Sigmoid colon (tissue), 7 donors: ENCODE data around the gene TMEM63A. TPM values are rescaled to one million over a fixed set of nuclear protein-coding genes. Genes with fewer than 3 reads are reported as not detected.
"Not testable (repeated sequence)": the region's sequence is repeated elsewhere in the genome, so short reads cannot be mapped to it uniquely, and the experiment has no call there.

Experiments
- DNase-seq: peaks from one replicate; pipeline ENCODE4 v3.0.0-alpha.2; 2019
- H3K27ac ChIP-seq, 4 donors: fragments of 200-600 bp; sonication (generic); one replicate each; pipeline ENCODE4 v1.5.1; 2016 to 2019; ENCODE audit warnings: mild to moderate bottlenecking in 1 of 4
- H3K27me3 ChIP-seq, 3 donors: fragments of 200-600 bp; sonication (generic); one replicate each; pipeline ENCODE4 v1.5.1; 2019; ENCODE audit warnings: mild to moderate bottlenecking in 1 of 3
- H3K36me3 ChIP-seq, 4 donors: fragments of 200-600 bp; sonication (generic); one replicate each; pipeline ENCODE4 v1.5.1; 2016 to 2019
- H3K4me1 ChIP-seq, 4 donors: fragments of 200-600 bp; sonication (generic); one replicate each; pipeline ENCODE4 v1.5.1; 2017 to 2019
- H3K4me3 ChIP-seq, 4 donors: fragments of 200-600 bp; sonication (generic); one replicate each; pipeline ENCODE4 v1.5.1; 2017 to 2019; ENCODE audit warnings: mild to moderate bottlenecking in 2 of 4, moderate library complexity in 1 of 4
- H3K9me3 ChIP-seq, 4 donors: fragments of 200-600 bp in 3 of 4; sonication (generic) in 3 of 4; one replicate each; pipeline versions ENCODE4 v1.5.1 to v1.6.1; 2013 to 2019
- EP300 ChIP-seq, 4 donors: sonication (generic); formaldehyde crosslinking; IDR thresholded peaks; one replicate each; pipeline ENCODE4 v1.6.1; 2017; ENCODE audit warnings: antibody characterized with exemption in 4 of 4
- POLR2A ChIP-seq, 2 donors: fragments of 450-650 bp; IDR thresholded peaks; one replicate each; pipeline ENCODE4 v1.6.1; 2016; ENCODE audit warnings: antibody characterized with exemption in 2 of 2, mild to moderate bottlenecking in 2 of 2, moderate library complexity in 2 of 2
- POLR2AphosphoS5 ChIP-seq, 4 donors: sonication (generic); formaldehyde crosslinking; IDR thresholded peaks; one replicate each; pipeline ENCODE4 v1.6.1; 2017; ENCODE audit warnings: antibody characterized with exemption in 4 of 4
- WGBS, 2 donors: extraction: QIAGEN DNeasy Blood & Tissue Kit; methylation state at CpG; one replicate each; pipeline ENCODE4 v1.1.7; 2013; 5-methylcytosine and 5-hydroxymethylcytosine counted together
- intact Hi-C: fragments of 100-400 bp; cut with DNase I; formaldehyde crosslinking; loops from one replicate; pipeline ENCODE4 v1.15.1; 2023
- polyA plus RNA-seq, 3 donors: library from polyadenylated mRNA; stranded (reverse); fragments of 200-250 nt; gene quantifications; one replicate each; pipeline ENCODE4 v1.2.3, GENCODE V29; 2013
- total RNA-seq, 4 donors: library from RNA; depleted of rRNA; stranded (reverse); fragments of >200 nt; gene quantifications; one replicate each; pipeline ENCODE4 v1.1.0, GENCODE V29; 2016
- TF ChIP-seq, protein P1 (sequence below), 4 experiments: fragments of 450-650 bp in 3 of 4; fragments of 200-600 bp in 1 of 4; IDR thresholded peaks; one replicate each; pipeline ENCODE4 v1.5.1; 2016 to 2019; ENCODE audit warnings: antibody characterized with exemption in 4 of 4, mild to moderate bottlenecking in 3 of 4, moderate library complexity in 2 of 4
- donor health status: healthy with polysubstance abuse.
- donor health status: Bipolar disorder and iron deficiency.
- donor health status: healthy.

The TMEM63A gene
- total and polyA plus RNA-seq, 7 donors: 3.0 to 103 (median 35.9) TPM

DNA sequence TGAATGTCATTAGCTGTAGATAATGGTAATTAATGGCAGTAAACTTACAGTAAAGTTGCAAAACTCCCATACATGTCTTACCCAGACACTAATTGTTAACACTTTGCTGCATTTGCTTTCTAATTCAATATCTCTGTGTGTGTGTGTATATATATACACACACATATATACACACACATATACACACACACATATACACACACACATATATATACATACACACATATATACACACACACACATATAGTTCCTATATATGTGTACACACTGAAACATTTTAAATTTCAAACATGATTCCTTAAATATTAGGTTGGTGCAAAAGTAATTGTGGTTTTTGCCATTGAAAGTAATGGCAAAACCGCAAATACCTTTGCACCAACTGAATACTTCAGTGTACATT, 75.9 kb downstream of the TMEM63A start:
- DNase-seq: no peak
- whole genome bisulfite sequencing, 2 donors: 97 to 98% methylated on average over 1 of the region's 1 CpG
- no peaks in the 10 kb centered on the region for H3K36me3 ChIP-seq
- peaks cover 0 to 9% (median 7%) of the 10 kb centered on the region in 4 donors for H3K4me1 ChIP-seq
- intact Hi-C loops: no loop called here
- TF ChIP-seq POLR2A (IDR thresholded peaks at IDR 0.05) (no peak), EP300 (IDR thresholded peaks at IDR 0.05) (no peak), POLR2AphosphoS5 (IDR thresholded peaks at IDR 0.05) (no peak)
- TF ChIP-seq, protein P1, sequence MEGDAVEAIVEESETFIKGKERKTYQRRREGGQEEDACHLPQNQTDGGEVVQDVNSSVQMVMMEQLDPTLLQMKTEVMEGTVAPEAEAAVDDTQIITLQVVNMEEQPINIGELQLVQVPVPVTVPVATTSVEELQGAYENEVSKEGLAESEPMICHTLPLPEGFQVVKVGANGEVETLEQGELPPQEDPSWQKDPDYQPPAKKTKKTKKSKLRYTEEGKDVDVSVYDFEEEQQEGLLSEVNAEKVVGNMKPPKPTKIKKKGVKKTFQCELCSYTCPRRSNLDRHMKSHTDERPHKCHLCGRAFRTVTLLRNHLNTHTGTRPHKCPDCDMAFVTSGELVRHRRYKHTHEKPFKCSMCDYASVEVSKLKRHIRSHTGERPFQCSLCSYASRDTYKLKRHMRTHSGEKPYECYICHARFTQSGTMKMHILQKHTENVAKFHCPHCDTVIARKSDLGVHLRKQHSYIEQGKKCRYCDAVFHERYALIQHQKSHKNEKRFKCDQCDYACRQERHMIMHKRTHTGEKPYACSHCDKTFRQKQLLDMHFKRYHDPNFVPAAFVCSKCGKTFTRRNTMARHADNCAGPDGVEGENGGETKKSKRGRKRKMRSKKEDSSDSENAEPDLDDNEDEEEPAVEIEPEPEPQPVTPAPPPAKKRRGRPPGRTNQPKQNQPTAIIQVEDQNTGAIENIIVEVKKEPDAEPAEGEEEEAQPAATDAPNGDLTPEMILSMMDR (IDR thresholded peaks at IDR 0.05): no peak
- H3K27me3 ChIP-seq: no peaks in the 10 kb centered on the region
- no peak overlapping the region for H3K27ac ChIP-seq
- H3K9me3 ChIP-seq: no peaks in the 10 kb centered on the region
- no peak overlapping the region for H3K4me3 ChIP-seq

DNA sequence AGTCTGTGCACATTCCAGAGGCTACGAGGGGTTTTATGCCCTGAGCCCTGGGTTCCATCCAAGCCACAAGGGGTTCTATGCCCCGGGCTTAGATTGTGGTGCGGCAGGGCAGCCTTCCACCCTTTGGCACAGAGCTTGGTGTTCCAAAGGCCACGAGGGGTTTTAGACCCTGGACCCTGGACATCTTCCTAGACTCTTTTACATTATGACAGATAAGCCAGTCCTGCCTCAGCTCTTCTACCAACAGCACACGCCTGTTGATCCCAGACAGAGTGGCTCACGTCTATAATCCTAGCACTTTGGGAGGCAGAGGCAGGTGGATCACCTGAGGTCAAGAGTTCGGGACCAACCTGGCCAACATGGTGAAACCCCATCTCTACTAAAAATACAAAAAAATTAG, 81.0 kb downstream of the TMEM63A start:
- DNase-seq, H3K36me3 ChIP-seq, H3K4me1 ChIP-seq, intact Hi-C loops, H3K27me3 ChIP-seq, H3K27ac ChIP-seq, H3K4me3 ChIP-seq, H3K9me3 ChIP-seq: not testable (repeated sequence)
- WGBS, 2 donors: 93% methylated on average over 7 of the region's 7 CpGs

DNA sequence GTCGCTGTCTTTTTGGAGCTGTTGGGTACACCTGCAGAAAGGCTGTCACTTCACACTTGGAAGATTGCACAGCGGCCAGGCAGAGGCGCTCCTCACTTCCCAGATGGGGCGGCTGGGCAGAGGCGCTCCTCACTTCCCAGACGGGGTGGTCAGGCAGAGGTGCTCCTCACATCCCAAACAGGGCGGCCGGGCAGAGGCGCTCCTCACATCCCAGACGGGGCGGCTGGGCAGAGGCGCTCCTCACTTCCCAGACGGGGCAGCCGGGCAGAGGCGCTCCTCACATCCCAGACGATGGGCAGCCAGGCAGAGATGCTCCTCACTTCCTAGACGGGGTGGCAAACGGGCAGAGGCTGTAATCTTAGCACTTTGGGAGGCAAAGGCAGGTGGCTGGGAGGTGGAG, 86.1 kb downstream of the TMEM63A start:
- H3K27me3 ChIP-seq, DNase-seq, intact Hi-C loops, H3K4me3 ChIP-seq, H3K27ac ChIP-seq, H3K4me1 ChIP-seq, H3K9me3 ChIP-seq: not testable (repeated sequence)
- WGBS, 2 donors: 97 to 98% methylated on average over 18 of the region's 18 CpGs
- peaks cover 0 to 13% (median 0%) of the 10 kb centered on the region in 4 donors for H3K36me3 ChIP-seq

Other genes starting within 250 kb of the TMEM63A start
- gene ENAH, start 229.3 kb downstream of the TMEM63A start, total RNA-seq: 100 to 1,000 TPM in 3 of 4 donors, 10 to 100 TPM in 1; 92.2 to 197 (median 116) TPM
- 10 to 100 TPM in 2 of 3 donors, 1 to 10 TPM in 1; 9.6 to 17.1 (median 15.0) TPM for gene ENAH, start 229.3 kb downstream of the TMEM63A start, polyA plus RNA-seq
- 100 to 1,000 TPM; 148 to 270 (median 220) TPM for gene SRP9, start 104.6 kb downstream of the TMEM63A start, total RNA-seq
- gene SRP9, start 104.6 kb downstream of the TMEM63A start, polyA plus RNA-seq: 100 to 1,000 TPM; 262 to 513 (median 358) TPM
- gene EPHX1, start 72.3 kb downstream of the TMEM63A start, total RNA-seq: 10 to 100 TPM; 43.6 to 78.9 (median 67.7) TPM
- gene EPHX1, start 72.3 kb downstream of the TMEM63A start, polyA plus RNA-seq: 10 to 100 TPM in 2 of 3 donors, 1 to 10 TPM in 1; 6.9 to 26.6 (median 14.4) TPM
- gene LEFTY1, start 6.8 kb upstream of the TMEM63A start, total RNA-seq: not detected
- 100 to 1,000 TPM in 1 of 3 donors, 10 to 100 TPM in 2; 14.4 to 120 (median 46.2) TPM for gene LEFTY1, start 6.8 kb upstream of the TMEM63A start, polyA plus RNA-seq
- gene PYCR2, start 41.9 kb upstream of the TMEM63A start, total RNA-seq: 10 to 100 TPM; 31.0 to 40.5 (median 34.0) TPM
- 10 to 100 TPM; 33.8 to 74.4 (median 36.0) TPM for gene PYCR2, start 41.9 kb upstream of the TMEM63A start, polyA plus RNA-seq
- 1 to 10 TPM in 2 of 4 donors, under 1 TPM in 1, not detected in 1; 0.71 to 5.0 (median 1.1) TPM for gene LEFTY2, start 58.8 kb upstream of the TMEM63A start, total RNA-seq
- gene LEFTY2, start 58.8 kb upstream of the TMEM63A start, polyA plus RNA-seq: 10 to 100 TPM in 1 of 3 donors, not detected in 2; 15.6 TPM
- 10 to 100 TPM; 11.1 to 21.9 (median 18.4) TPM for gene SDE2, start 117.0 kb upstream of the TMEM63A start, total RNA-seq
- gene SDE2, start 117.0 kb upstream of the TMEM63A start, polyA plus RNA-seq: 10 to 100 TPM in 2 of 3 donors, 1 to 10 TPM in 1; 9.0 to 12.7 (median 10.2) TPM
- gene H3-3A, start 180.3 kb upstream of the TMEM63A start, total RNA-seq: 100 to 1,000 TPM; 320 to 452 (median 393) TPM
- gene H3-3A, start 180.3 kb upstream of the TMEM63A start, polyA plus RNA-seq: 1,000 to 10,000 TPM in 2 of 3 donors, 100 to 1,000 TPM in 1; 807 to 2,184 (median 1,596) TPM